GM18870 (cell line): Measurements from ENCODE around the gene C4orf17.
A peak's percentile ranks its signal among the peaks of the same experiment; 100 is the strongest.

Experiments used
- ATAC-seq: cut with Tn5 transposase; IDR thresholded peaks from one replicate; pipeline ENCODE4 v1.9.1; 2021; ENCODE audit warnings: moderate library complexity; ENCODE audit not compliant: unreplicated experiment

Gene C4orf17

GRCh38 chr4:99536271-99536670 lies 25.4 kb downstream of the C4orf17 start:
- ATAC-seq = no peak

DNA sequence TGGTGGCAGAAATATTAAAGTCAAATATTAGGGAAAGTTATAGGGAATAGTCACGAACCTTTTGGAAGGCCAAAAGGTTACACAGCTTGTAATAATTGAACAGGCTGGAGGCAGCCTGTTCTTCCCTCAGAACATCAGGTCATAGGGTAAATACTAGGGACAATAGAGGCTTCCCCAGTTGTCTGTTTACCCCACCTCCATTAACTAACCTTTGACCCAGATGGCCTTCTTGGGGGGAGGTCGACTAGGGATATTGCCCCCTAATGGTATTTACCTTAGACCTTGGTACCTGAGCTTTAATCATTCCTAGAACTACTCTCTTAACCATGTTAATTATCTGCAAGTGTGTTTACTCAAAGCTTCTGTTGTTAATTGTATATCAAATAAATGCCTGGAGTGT lies 26.0 kb downstream of the C4orf17 start:
- no peak for ATAC-seq

GRCh38 chr4:99537674-99538073 lies 26.9 kb downstream of the C4orf17 start:
- no peak for ATAC-seq

DNA sequence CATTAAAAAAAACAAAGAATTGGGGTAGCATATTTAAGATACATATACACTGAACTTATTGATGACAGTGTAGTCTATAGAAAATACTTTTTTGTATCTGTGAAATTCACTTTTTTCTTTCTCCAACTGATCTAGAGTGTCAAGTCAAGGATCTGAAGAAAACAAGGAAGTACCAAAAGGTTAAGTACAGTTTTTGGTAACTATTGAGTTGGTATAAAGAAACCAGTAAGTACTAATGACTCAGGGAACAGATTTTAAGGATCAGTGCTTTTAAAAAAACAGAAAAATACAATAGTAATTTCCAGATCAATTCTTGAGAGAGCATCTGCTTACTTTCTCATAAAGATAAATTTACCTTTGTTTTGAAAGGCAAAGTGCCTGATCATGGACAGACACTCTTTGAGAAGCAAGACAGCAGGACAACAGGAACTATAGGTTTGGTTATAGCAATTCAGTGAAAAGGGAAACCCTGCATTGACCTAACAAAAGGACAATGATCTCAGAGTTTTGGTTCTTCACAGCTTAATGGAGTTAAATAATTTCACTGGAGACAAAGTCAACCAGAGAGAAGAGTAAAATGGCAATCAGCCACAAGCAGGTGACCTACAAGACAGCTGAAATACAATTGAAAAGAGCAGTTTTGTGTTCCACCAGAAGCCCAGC lies 29.6 kb downstream of the C4orf17 start:
- ATAC-seq = no peak

DNA sequence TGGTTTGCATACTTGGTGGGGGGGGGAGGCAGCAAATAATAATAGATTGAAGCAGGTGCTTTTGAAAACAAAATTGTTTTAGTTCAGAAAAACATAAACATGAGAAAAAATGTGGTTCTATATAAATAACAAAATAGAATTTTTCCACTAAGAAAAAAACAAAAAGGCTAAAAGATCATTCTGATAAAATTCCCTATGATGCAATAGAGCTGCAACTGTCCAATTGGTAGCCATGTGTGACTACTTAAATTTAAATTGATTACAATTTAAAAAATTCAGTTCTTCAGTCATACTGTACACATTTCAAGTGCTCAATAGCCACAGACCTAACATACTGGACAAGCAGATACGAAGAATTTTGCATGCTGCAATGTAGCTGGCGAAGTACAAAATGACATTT lies 42.1 kb downstream of the C4orf17 start:
- ATAC-seq = no peak

DNA sequence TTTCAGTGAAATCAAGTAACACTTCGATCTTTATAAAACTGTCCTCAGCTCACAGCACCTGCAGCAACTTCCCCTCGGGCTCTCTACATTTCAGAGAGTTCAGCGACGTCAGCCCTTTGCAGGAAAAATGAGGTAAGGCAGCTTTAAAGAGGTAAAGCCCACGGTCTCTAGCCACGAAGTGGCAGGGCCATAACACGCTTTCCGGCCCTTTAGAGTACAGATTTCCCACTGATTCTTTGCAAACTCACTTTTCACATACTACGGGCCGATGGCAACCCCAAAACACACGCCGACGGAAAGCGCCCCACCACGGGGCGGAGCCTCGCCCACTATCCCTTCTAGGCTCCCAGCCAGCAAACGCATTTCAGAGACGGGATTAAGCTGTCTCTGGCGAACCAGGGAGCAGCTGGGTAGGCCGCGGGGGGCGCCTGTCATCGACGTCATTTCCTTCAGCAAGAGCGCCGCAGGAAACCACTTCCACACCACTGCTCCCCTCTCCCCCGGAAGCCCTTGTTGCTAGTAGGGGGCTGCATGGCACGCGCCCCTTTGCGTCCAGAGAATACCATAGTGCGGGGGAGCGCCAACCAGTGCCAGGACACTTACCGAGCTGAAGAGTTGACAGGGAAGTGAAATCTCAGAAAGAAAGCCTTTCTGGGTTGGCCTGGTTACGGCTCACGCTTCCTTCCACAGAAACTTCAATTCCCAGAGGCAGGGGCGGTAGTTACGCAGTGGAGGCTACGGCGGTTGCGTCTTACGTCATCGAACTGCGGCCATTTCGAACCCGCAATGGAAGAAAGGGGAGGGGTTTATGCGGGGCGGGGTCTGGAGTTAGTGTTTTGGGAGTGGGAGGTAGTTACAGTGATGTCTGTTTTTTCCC lies 52.7 kb downstream of the C4orf17 start, which contains the start of gene TRMT10A:
Gene TRMT10A (minus strand): TSS at position 730 of the 877 bp plus-strand sequence. CDS start 4,701 bp downstream, outside the sequence.
- peak; percentile 94 for ATAC-seq

- no peak for ATAC-seq
Observed at GRCh38 chr4:99564921-99565320, 54.1 kb downstream of the C4orf17 start.

- ATAC-seq = no peak
Observed at GRCh38 chr4:99571883-99572282, 61.1 kb downstream of the C4orf17 start.

DNA sequence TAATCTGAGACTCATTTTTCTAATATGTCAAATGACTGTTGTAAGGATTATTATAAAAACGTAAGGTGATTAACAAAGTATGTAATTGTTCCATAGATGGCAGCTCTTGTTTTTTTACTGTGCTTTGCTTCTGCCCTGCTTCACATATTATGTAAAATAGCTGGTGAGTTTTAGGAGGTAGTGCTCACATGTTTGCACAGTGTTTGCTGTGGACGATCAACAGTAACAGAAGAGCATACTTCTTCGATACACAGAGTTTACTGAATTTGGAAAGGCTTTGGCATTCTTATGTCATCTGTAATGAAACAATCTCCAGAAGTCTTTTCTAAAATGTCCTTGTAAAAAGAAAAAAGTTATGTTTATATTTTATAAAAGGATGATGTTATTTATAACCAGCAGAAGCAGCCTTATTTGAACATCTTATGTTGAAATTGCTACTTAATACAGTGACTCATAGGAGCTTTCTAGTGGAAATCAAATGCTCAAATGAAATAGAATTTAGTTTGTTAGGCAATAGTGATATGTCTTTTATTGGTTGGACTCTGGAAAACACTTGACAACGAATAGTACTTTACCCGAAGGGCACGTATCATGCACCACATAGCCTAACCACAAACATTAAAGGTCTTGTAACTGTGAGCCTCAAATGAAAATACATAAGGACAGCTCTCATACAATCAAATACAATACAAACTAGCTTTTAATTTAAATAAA lies 61.9 kb downstream of the C4orf17 start:
- no peak for ATAC-seq

- ATAC-seq = no peak
Observed at GRCh38 chr4:99573735-99574368, 63.0 kb downstream of the C4orf17 start.

DNA sequence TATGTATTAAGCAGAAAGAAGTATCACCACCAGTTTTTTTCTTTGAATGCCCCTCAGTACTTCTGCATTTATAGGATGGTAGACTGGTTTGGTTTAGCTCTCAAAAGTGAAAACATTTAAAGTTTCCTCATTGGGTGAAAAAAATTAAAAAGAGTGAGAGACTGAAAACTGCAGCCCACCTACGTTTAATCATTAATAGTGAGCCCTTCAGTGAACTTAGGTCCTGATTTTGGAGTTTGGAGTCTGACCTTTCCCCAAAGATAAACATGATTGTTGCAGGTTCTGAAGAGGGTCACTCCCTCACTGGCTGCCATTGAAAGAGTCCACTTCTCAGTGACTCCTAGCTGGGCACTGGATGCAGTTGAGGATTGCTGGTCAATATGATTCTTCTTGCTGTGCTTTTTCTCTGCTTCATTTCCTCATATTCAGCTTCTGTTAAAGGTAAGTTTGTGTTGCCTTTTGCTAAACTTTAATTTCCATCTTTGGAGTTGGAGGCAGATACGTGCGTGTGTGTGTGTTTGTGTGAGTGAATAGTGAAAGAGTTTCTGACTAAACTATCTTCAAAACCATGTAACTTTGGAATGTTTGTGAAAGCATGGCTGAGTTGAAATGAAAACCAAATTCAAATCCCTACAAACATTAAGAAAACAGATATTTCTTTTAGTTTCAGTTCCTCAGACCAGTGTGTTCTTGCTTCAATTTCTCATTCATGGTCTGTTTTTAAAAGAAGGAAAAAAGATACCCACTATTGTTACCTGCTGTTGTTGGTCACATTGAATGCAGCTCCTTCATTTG lies 63.9 kb downstream of the C4orf17 start, which contains the start of gene MTTP:
Gene MTTP (plus strand): TSS at position 295 of the 795 bp plus-strand sequence. CDS start 86 bp downstream, at position 381.
- peak; percentile 79 for ATAC-seq

- no peak for ATAC-seq
Observed at GRCh38 chr4:99578714-99579113, 67.9 kb downstream of the C4orf17 start.

DNA sequence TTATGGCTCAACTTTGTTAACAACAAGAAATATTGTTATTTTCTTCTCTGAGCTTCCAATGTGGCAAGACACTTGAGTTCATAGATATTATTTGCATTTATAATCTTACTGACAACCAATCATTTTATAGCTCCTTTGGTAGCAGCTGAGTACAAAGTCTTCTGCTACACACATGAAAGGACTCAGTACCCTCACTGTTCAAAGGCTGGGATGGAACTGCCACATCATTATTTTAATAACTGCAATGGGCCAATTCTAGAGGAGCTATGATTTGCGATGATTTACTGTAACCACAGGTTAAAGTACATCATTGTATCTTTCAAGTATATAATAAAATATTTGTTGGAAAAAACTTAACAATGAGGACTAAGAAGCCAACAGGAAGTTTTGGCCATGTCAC lies 74.7 kb downstream of the C4orf17 start:
- ATAC-seq = no peak

DNA sequence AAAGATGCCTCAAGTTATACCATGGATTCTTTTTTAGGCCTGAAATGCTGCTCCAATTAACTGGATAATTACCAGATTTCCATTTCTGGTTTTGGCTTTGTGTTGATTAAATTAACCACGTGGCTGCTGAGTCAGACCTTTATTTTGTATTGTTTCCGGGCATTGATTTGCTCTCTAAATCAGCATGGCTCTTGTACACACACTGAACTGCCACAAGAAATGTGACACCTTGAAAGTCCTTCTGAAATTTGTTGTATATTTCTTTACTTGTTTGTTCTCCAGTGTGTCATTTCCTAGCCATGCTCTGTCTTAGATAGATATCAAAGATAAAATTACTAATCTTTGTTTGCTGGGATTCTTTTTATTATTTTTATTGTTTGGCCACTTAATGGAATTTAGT lies 75.5 kb downstream of the C4orf17 start:
- ATAC-seq = no peak

- ATAC-seq = no peak
Observed at GRCh38 chr4:99586797-99587196, 76.0 kb downstream of the C4orf17 start.

GRCh38 chr4:99587309-99587708 lies 76.5 kb downstream of the C4orf17 start:
- ATAC-seq = no peak

DNA sequence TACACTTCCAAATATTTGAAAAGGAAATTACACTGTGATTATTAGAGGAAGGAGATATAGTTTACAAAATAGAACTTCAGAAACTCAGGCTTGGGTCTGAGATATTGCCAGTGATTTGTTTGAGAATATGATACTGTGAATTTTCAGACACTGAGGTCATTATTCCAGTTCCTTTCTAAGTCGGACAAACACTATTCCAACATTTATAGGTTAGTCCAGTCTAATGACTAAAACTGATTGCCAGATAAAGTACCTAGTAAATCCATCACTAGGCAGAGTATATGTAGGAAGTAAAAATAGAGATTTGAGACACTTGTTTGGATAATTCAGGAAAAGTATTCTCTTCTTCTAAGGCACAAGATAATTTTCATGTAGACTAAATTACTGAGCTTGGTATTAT lies 77.0 kb downstream of the C4orf17 start:
- ATAC-seq = no peak

- no peak for ATAC-seq
Observed at GRCh38 chr4:99591757-99592156, 80.9 kb downstream of the C4orf17 start.
